Measurements from ENCODE around the gene ZG16B. TPM values are rescaled to one million over a fixed set of nuclear protein-coding genes. Genes with fewer than 3 reads are reported as not detected.

The ZG16B gene
- total RNA-seq, 1 donor from 2014 or later = 11.3 TPM

DNA sequence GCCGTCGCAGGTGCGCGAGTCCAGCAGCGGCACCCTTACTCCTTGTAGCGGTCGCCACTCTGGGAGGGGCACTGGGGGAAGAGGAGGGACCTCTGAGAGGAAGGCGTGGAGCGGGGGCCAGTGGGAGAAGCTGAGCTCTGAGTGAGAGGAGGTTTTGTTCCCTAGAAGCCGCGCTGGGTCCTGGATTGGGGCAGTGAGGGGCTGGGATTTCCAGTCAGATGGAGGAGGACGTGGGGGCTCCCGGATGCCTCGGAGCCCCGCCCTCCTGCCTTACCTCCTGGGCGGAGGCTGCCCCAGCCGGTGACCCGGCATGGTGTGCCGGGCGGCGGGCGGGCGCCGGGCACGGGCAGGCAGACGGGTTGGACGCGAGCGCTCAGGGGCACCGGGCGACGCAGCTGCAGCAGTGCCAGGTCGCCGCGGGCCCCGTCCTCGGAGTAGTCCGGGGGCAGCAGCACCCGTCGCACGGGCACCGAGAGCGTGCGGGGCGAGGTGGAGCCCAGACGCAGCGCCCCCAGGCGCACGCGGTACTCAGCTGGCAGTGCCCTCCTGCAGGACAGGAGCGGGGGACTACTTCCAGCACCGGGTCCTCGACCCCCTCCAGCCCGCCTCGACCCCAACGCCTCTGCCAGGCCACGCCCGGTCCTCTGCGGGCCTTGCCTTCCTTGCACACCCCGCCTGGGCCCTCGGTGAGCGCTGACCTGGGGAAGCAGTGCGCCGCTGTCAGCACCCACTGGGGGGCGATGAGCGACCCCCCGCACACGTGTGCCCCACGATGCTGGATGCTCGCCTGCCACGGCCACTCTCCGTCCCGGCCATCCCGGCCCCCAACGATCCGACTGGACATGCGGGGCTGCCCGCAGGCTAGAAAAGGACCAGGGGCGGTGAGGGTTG, 44.8 kb upstream of the ZG16B start:
- no peaks in the 10 kb centered on the region for H3K9me3 ChIP-seq
- no peaks in the 10 kb centered on the region for H3K27me3 ChIP-seq
- no peaks in the 10 kb centered on the region for H3K36me3 ChIP-seq
- no peak overlapping the region for H3K27ac ChIP-seq
- intact Hi-C loops (cut with DNase I) = no loop called here
- no peak for DNase-seq (ENCODE audit: extremely low spot score in 2 of 2)
- peaks cover 11% of the 10 kb centered on the region for H3K4me1 ChIP-seq
- peak overlapping the region; percentile 31 to 45 for H3K4me3 ChIP-seq
- TF ChIP-seq CTCF (IDR thresholded peaks at IDR 0.05) (no peak), POLR2AphosphoS5 (IDR thresholded peaks at IDR 0.05; ENCODE audit: insufficient read depth in 1 of 2, low read depth in 1 of 2) (no peak)

GRCh38 chr16:2786061-2786825, 43.9 kb upstream of the ZG16B start:
- intact Hi-C loops (cut with DNase I) = no loop called here
- no peaks in the 10 kb centered on the region for H3K9me3 ChIP-seq
- DNase-seq (ENCODE audit: extremely low spot score in 2 of 2) = no peak
- H3K4me3 ChIP-seq = no peak overlapping the region
- no peaks in the 10 kb centered on the region for H3K36me3 ChIP-seq
- no peaks in the 10 kb centered on the region for H3K27me3 ChIP-seq
- no peak overlapping the region for H3K27ac ChIP-seq
- TF ChIP-seq POLR2AphosphoS5 (IDR thresholded peaks at IDR 0.05; ENCODE audit: insufficient read depth in 1 of 2, low read depth in 1 of 2) (no peak), CTCF (IDR thresholded peaks at IDR 0.05) (no peak), POLR2A (IDR thresholded peaks at IDR 0.05) (no peak)
- H3K4me1 ChIP-seq = peaks cover 11% of the 10 kb centered on the region

- no peaks in the 10 kb centered on the region for H3K27me3 ChIP-seq
- TF ChIP-seq POLR2AphosphoS5 (IDR thresholded peaks at IDR 0.05; ENCODE audit: insufficient read depth in 1 of 2, low read depth in 1 of 2) = no peak
- peaks cover 11% of the 10 kb centered on the region for H3K4me1 ChIP-seq
- DNase-seq (ENCODE audit: extremely low spot score in 2 of 2) = no peak
- H3K4me3 ChIP-seq = no peak overlapping the region
- H3K27ac ChIP-seq = no peak overlapping the region
- intact Hi-C loops (cut with DNase I) = no loop called here
- no peaks in the 10 kb centered on the region for H3K9me3 ChIP-seq
- H3K36me3 ChIP-seq = no peaks in the 10 kb centered on the region
Measured at GRCh38 chr16:2786826-2787151, 43.3 kb upstream of the ZG16B start.

DNA sequence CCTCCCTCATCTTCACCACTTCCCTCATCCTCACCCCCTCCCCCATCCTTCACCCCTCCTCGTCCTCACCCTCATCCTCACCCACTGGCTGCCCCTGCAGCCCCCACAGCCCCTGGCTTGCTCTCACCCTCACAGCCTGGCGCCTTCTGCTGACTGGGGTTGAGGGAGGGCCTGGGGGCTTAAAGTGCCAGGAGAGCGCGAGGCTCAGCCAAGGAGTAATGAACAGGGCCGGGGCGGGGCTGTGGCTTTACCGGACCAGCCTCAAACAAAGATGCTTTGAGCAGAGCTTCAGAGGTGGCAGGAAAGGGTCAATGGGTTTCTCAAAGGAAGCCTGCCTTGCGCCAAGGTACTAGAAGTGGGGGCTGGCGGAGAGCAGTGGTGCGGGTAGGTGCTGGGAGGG, 42.7 kb upstream of the ZG16B start, which contains the start of gene PRSS33:
TSS of gene PRSS33 (minus strand) at position 155 of the 400 bp plus-strand sequence. CDS start 1,013 bp downstream, outside the sequence.
- TF ChIP-seq POLR2A (IDR thresholded peaks at IDR 0.05) (no peak), CTCF (IDR thresholded peaks at IDR 0.05) (no peak), POLR2AphosphoS5 (IDR thresholded peaks at IDR 0.05; ENCODE audit: insufficient read depth in 1 of 2, low read depth in 1 of 2) (no peak)
- peaks cover 11% of the 10 kb centered on the region for H3K4me1 ChIP-seq
- H3K4me3 ChIP-seq = no peak within 1 kb of the TSS
- H3K27me3 ChIP-seq = no peaks in the 10 kb centered on the region
- H3K27ac ChIP-seq = no peak within 1 kb of the TSS
- no peaks in the 10 kb centered on the region for H3K36me3 ChIP-seq
- no peak for DNase-seq (ENCODE audit: extremely low spot score in 2 of 2)
- intact Hi-C loops (cut with DNase I) = no loop called here
- H3K9me3 ChIP-seq = no peaks in the 10 kb centered on the region

DNA sequence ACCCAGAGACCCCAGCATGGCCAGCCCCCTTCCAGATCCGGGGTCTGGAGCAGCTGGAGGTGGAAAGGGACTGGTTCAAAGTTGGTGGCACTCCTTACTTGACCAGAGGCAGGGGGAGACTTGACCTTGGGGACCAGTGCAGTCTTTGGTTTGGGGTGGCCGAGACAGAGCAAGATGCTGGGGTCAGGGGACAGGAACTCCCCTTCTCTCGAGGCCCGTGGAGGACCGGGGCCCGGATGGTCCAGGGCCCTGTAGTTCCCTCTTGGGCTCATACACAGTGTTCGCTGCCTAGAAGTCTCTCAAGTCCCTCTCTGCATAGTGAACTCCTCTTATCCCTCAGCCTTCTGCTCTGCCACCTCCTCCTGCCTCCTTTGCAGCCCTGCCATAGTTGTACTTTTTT, 42.1 kb upstream of the ZG16B start:
- H3K4me3 ChIP-seq = no peak overlapping the region
- no peak for TF ChIP-seq POLR2AphosphoS5 (IDR thresholded peaks at IDR 0.05; ENCODE audit: insufficient read depth in 1 of 2, low read depth in 1 of 2)
- H3K4me1 ChIP-seq = peaks cover 11% of the 10 kb centered on the region
- intact Hi-C loops (cut with DNase I) = no loop called here
- H3K9me3 ChIP-seq = no peaks in the 10 kb centered on the region
- DNase-seq (ENCODE audit: extremely low spot score in 2 of 2) = no peak
- no peaks in the 10 kb centered on the region for H3K27me3 ChIP-seq
- H3K36me3 ChIP-seq = no peaks in the 10 kb centered on the region
- no peak overlapping the region for H3K27ac ChIP-seq

All from vagina (tissue), 2 donors.